GM19025 (cell line): ENCODE measurements around the gene COLEC12.
"Not testable (repeated sequence)": the region's sequence is repeated elsewhere in the genome, so short reads cannot be mapped to it uniquely, and the experiment has no call there.

Experiments
- ATAC-seq: cut with Tn5 transposase; IDR thresholded peaks from one replicate; pipeline ENCODE4 v1.9.1; 2021; ENCODE audit warnings: mild to moderate bottlenecking, low read depth, moderate library complexity; ENCODE audit not compliant: unreplicated experiment

The COLEC12 gene

DNA sequence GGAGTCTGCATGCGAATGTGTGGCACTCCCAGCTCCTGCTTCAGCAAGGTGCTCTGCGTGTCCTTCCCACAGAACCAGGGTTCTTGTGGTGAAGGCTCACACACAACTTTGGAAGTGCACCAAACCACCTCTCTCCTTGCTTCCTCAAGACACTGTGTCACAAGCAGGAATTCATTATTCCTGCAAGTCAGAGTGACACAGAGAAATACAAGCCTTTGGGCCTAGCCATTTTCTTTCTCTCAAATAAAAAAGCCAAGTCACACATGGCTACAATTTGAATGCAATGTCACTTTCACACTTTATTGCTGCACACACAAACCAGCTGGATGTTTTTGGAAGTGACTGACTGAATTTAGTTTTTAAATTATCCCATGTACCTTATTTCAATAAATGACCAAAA is 202.6 kb downstream of the COLEC12 start:
- no peak for ATAC-seq

DNA sequence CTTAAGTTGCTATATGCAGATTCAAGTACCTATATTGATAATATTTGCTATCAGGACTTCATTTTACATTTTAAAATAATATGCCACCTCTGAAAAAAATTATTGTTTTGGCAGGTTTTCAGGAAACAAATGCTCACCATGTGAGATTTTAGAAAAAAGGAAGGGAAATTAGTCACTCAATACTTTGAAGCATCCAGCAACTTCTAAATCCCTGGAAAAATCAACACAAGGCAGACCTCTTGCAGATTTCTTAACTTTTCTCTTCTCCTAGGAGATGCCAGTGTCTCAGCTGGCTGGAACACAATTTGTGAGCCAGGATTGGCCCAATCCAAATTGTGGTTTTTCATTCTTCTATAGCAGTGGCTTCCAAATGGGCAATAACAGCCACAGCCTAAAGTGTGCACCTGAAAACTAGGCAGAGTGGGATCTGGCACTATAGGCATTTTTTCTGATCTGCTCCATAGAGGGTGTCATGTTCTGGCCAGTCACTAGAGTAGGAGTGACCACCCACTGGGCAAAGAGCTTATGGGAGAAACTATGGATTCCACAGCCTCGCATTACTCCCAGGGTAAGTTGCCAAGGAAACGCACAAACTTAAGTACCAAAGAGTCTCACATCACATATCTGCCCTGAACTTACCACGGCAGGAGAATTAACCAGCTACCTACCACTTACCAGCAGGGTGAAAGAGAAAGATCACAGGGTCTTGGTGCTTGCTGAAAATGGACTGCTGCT is 204.6 kb downstream of the COLEC12 start:
- ATAC-seq, result no peak

DNA sequence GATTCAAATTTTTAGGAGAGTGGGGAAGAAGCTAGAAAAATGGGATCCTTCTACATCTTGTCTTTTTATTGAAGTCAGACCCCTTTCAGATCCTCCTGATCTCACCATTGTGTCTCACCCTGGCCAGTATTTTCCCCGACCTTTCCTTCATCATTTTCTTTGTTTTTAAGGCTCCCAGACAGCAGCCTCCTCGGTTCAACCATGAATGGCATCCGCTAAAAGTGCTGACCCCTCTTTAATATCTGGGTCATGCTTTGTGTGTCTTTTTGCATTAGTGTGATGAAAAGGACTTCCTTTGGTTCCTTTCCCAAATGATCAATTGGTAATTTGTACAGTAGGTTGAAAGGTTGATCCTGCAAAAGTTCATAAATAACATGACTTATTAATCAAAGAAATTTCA is 205.9 kb downstream of the COLEC12 start:
- no peak for ATAC-seq

DNA sequence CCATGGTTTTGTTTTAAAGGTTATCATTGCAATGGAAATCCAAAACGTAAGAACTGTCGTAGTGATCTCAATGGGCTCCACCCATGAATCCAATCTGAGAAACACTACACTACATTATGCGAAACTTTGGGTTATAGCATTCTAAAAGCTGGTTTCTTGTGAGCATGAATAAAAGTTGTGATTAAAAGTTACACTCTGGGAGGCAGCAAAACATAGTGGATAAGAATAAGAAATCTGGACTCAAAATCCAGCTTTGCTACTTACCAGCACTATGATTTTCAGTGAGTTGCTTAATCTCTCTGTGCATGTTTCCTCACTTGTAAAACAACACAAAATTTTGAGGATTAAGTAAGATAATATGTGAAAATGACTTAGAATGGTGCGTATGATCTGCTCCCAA is 207.0 kb downstream of the COLEC12 start:
- no peak for ATAC-seq

DNA sequence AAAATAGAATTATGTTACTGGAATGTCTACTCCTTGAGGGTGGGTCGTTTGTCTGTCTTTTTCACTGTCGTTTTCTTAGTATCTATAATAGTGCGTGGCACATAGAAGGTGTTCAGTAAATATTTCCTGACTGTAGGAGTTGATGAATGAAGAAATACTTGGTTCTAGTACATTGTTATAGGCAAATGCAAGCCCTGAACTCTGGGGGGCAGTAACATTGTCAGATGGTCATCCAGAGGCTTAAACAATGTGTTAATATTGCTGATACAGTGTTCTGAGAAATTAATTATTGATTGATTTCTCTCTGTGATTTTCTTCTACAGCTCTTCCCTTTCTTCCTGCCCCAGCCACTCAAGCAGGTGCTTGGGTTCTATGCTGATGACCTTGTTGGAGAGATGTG is 208.2 kb downstream of the COLEC12 start:
- no peak for ATAC-seq

DNA sequence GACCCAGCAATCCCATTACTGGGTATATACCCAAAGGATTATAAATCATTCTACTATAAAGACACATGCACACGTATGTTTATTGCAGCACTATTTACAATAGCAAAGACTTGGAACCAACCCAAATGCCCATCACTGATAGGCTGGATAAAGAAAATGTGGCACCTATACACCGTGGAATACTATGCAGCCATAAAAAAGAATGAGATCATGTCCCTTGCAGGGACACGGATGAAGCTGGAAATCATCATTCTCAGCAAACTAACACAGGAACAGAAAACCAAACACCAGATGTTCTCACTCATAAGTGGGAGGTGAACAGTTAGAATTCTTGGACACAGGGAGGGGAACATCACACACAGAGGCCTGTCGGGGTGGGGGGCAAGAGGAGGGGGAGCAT is 210.5 kb downstream of the COLEC12 start:
- not testable (repeated sequence) for ATAC-seq

DNA sequence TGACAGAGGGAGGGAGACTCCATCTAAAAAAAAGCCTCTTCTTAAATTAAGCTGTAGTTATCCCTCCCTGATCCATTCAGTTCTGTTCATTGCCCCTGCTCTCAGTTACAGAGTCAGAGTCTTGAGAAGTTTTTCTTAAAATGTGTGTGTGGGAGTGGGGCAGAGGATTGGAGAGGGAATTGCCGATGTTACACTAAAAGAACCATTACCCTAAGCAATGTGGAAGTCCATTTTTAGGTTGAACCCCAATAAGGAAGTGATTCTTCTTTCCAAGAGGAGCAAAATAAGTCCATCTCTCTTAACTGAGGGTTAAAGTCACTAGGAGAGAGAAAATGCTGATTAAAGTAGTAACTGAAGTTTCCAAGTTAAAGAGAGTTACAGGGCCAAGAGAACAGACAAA is 211.5 kb downstream of the COLEC12 start:
- no peak for ATAC-seq

DNA sequence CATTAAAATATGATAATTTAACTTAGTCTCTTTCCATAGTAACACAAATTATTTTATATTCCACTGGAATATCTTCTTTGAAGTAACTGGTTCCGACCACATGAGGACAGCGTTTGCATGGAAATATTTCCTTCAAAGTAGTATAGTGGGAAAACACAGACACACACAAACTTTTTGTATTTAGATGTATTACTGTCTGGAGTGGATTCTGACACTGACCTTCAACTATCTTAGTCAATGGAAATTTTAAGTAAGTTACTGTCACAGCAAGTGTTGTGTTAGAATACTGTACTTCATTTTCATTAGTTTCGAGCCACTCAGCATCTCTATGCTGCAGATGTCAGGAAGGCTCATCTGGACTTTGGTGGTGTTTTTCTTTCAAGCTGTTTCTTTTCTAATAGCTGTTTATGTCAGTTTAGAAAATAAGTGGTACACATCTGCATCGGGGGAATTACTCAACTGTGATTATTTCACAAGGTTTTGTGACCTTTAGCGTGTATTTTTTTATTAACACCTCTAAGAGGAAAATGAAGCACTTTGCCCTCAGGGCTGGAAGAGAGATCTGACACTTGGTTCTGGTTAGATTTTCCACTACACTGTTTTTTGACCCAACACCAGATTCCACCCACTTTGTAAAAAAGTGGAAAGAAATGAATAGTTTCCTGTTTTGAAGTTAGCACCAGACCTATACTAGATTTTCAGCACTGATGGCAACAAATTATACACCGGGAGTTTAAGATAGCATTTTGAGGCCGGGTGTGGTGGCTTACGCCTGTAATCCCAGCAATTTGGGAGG is 213.8 kb downstream of the COLEC12 start:
- ATAC-seq, result no peak

DNA sequence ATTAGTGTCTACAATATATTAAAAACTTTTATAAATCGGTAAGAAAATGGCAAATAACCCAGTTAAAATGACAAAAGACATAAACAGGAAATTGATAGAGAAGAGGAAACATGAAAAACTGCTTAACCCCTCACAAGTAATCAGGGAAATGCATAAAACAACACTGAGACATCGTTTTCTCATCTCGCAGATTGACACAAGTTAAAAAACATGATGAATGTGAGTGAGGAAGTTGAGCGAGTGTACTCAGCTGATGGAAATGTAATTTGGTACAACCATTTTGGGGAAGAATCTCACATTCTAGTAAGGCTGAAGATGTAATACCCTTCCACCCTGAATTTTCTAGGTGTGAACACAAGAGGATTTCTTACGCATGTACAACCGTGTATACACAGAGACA is 214.7 kb downstream of the COLEC12 start:
- ATAC-seq, result no peak

DNA sequence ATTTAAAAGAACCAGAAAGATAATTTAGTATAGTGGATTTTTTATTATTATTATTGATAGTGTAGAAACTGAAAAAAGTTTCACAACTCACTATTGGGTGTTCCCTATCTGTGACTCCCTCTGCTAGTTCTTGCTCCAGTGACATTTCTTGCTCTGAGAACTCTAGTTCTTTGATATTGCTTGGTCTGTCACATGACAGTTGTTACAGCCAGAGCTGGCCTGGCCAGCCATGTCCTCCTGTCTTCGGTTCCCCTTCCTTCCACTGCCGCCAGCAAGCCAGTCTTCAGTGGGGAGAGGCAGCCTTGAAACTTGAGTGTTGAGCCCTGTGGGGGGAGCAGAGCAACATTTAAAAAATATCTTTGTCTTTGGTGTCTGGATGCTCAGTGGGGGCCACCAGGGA is 225.0 kb downstream of the COLEC12 start:
- ATAC-seq, result no peak

DNA sequence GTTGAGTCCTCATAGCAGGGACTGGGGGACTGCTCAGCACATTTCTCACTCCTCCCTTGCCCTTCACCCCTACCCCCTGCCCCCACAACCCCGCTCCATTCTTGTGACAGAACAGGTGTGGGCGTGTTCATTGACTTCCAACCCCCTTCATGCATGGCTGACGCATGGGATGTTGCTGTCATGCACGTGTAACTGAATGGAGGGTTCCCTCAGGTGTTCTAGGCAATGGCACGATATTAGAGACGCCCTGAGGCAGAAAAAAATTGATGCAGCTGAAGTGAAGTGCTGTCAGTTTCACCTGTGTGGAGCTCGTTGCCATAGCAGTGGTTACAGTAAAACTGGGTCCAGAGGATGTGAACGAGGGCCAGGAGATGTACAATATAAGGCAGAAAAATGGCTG is 226.2 kb downstream of the COLEC12 start:
- no peak for ATAC-seq

DNA sequence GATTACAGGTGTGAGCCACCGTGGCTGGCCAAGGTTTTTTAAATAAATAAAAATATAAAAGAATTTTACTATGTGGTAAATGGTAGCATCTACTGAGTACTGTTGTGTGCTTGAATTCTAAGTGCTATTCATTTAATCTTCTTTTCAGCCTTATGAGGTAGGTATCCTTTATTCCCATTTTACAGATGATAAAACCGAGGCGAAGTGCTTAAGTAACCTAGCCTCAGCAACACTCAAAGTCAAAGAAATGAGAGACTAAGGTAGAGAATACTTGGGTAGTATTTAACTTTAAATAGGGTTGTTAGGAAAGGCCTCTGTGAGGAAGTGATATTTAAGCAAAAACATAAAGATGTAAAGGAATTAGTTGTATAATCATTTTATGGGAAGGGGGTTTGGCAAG is 227.0 kb downstream of the COLEC12 start:
- no peak for ATAC-seq

DNA sequence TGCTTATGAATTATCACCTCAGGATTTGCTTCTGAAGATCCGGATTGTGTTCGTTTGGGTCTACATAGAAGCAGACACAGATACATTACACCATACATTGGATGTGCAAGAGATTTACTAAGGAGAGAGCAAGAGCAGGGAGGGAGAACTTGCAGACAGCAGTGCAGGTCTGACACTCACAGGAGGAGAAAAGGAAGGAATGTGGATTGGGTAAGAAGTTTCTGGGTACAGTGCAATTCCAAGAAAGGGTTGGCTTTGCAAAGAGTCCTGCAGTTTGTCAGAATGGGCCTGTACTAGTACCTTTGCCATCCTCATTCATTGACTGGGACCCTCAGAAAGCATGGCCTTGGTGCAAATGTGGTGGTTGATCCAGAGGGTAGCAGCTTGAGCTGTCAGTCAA is 227.9 kb downstream of the COLEC12 start:
- no peak for ATAC-seq

DNA sequence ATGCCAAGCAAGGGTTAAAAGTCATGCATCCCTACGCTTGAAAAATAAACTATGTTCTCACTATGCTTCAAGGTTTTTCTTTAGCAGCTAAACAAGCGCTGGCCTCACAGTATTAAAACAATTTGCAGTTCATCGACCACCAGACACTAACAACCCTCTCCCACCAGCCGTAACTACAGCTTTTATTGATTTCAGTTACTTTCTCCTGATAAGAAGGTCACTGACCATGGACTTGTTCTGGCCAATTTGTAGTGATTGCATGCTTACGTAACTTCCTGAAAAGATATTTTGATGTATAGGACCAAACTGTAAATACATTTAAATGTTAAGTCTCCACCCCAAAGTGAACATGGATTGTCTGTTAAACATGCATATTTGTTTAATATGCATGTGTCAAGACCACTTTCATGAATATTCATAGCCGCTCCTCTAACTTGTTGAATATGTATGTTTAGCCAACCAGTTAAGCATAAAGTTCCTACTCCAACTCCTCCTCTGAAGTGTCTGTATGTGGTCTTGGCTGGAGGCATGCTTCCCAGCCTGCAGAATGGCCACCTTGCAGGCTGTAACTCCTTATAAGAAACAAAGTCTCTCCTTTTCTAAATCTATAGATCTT is 230.9 kb downstream of the COLEC12 start:
- no peak for ATAC-seq

DNA sequence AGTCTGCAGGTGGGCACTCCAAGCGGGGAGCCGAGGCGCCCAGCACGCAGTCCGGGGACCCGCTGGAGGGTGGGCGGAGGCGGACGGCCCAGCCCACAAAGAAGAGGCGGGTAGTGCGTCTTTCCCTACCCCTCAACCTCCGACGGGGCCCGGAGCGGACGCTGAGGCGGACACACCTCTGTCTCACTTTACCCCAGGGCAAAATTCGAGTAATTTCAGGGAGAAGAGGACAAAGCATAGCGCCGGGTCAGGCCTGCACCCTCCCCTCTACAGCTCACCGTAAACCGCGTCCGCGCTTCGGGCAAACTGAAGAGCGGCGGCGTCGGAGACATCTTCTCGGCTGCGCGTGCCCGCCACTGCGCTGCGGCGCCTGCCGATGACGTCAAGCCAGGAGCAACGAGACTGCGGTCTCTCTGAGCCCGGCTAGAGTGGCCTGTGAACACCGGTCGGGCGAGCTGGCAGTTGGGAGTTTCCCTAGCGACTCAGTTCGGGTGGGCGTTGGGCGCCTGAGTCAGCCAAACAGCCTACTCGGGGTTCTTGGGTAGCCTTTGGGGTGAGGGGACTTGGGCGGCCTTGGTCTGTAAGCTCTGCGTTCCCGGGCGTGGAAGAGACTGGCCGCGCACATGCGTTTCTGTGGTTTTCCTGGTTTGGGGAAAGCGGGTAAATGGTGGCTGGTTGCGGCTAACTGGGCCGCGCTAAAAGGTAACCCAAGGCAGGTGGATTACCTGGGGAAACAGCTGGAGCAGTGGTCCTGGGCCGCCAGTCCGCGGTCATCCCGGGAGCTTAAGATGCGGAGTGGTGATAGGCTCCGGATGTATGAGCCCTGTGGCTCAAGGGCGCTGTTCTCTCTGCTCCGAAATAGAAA is 232.6 kb downstream of the COLEC12 start, which contains the start of gene THOC1:
THOC1 (minus strand) TSS at position 360 of the 865 bp plus-strand sequence; CDS start at position 332, 28 bp downstream.
- ATAC-seq, result peak; percentile 86

DNA sequence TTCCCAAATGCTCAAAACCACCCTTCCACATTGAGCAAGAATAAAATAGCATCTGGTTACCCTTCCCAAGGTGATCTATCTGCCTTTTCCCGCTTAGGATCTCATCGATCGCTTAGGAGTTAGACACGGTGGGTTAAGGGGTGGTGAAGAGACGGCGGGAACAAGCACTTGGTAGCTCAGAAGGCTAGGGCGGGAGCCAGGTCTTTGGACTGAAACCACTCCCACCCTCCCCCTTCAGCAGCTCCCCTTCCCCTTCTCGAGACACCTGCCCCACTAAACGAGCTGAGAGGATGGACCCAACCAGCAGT is 233.2 kb downstream of the COLEC12 start:
- no peak for ATAC-seq
